Gastrocnemius medialis (tissue), 4 donors: ENCODE results near the gene PTDSS2.

Experiments
- POLR2A ChIP-seq, 2 donors: fragments of 450-650 bp; IDR thresholded peaks; one replicate each; pipeline ENCODE4 v1.6.1; 2017; ENCODE audit warnings: antibody characterized with exemption in 2 of 2, mild to moderate bottlenecking in 2 of 2, moderate library complexity in 2 of 2
- TF ChIP-seq, protein P1 (sequence below), 5 experiments: fragments of 450-650 bp in 3 of 5; fragments of 200-600 bp in 2 of 5; sonication (generic) in 2 of 5; IDR thresholded peaks in 4 of 5; conservative IDR thresholded peaks in 1 of 5; 1 replicate in 4 of 5; 2 replicates in 1 of 5; pipeline ENCODE4 v1.5.1; 2016 to 2019; ENCODE audit warnings: antibody characterized with exemption in 5 of 5, mild to moderate bottlenecking in 3 of 5, moderate library complexity in 3 of 5

DNA sequence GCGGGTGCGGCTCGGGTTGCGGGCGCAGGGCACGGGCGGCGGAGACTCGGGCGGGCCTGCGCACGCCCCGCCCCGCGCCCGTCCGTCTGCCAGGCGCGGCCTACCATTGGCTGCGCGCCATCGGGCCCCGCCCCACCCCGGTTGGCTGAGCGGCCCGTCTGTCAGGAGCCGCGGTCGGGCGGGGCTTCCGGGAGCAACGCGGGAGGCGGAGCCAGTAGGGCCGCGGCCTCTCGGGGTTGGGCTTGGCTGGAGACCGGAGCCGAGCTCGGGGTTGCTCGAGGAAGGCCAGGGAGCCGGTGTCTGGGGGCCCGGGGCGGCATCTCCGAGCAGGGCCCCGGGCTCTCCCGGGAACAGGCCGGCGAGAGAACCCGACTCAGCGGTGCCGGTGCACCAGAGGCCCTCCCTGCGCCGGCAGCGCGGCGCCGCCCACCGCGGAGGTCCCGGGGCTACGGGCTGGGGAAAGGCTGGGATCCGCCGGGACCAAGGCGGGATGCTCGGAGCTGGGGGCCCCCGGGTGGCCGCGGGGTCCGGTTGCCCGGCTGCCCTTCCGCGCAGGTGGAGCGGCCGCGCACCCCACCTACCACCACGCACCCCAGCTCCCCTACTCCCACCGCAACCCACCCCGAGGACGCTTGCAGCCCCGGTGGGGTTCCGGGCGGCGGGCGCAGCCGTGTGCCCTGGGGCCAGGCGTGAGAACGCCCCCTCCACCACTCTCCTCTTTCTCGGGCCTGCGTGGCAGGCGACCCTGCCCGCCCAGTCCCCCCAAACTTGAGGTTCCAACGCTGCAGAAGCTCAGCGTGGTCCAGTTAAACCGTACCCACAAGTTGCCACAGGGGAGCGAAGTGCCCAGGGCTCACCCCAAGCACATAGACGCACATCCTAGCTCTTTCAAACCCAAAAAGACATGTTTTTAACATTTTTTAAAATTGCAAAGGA, 85.7 kb downstream of the PTDSS2 start, which contains the start of gene HRAS:
- TF ChIP-seq POLR2A (IDR thresholded peaks at IDR 0.05) = peak; percentile 63 to 73
- TF ChIP-seq, protein P1, sequence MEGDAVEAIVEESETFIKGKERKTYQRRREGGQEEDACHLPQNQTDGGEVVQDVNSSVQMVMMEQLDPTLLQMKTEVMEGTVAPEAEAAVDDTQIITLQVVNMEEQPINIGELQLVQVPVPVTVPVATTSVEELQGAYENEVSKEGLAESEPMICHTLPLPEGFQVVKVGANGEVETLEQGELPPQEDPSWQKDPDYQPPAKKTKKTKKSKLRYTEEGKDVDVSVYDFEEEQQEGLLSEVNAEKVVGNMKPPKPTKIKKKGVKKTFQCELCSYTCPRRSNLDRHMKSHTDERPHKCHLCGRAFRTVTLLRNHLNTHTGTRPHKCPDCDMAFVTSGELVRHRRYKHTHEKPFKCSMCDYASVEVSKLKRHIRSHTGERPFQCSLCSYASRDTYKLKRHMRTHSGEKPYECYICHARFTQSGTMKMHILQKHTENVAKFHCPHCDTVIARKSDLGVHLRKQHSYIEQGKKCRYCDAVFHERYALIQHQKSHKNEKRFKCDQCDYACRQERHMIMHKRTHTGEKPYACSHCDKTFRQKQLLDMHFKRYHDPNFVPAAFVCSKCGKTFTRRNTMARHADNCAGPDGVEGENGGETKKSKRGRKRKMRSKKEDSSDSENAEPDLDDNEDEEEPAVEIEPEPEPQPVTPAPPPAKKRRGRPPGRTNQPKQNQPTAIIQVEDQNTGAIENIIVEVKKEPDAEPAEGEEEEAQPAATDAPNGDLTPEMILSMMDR (IDR thresholded peaks at IDR 0.05 in 4 of 5, conservative IDR thresholded peaks at IDR 0.05 in 1 of 5) = no peak
